Hematopoietic multipotent progenitor cell (in vitro differentiated cells): Measurements from ENCODE around the gene MARCKSL1. TPM values are rescaled to one million over a fixed set of nuclear protein-coding genes. Genes with fewer than 3 reads are reported as not detected.
A peak's percentile ranks its signal among the peaks of the same experiment; 100 is the strongest.
"Not testable (repeated sequence)": the region's sequence is repeated elsewhere in the genome, so short reads cannot be mapped to it uniquely, and the experiment has no call there.

Source experiments
- DNase-seq, 3 donors: peaks; one replicate each; pipeline ENCODE4 v3.0.0-alpha.2; 2011 to 2015; ENCODE audit warnings: low read depth in 2 of 3, low spot score in 2 of 3
- total RNA-seq: library from RNA; depleted of rRNA; stranded (reverse); fragments of >200 nt; gene quantifications from one replicate; pipeline ENCODE4 v1.2.3, GENCODE V29; 2012

Gene MARCKSL1
- 34.5 TPM for total RNA-seq

GRCh38 chr1:32335790-32336590, at the start of gene MARCKSL1:
MARCKSL1 (minus strand) TSS chr1:32336233; CDS start chr1:32336033, 200 bp downstream.
- DNase-seq = peak; percentile 73 to 81 (median 79)

- no peak for DNase-seq
These were observed 44.0 kb upstream of the MARCKSL1 start for GRCh38 chr1:32380057-32380456.

- DNase-seq = no peak
These were observed 41.6 kb upstream of the MARCKSL1 start for GRCh38 chr1:32377541-32378220.

- no peak for DNase-seq
These were observed 40.2 kb upstream of the MARCKSL1 start for GRCh38 chr1:32376199-32376598.

GRCh38 chr1:32373996-32374592, 38.1 kb upstream of the MARCKSL1 start:
- no peak for DNase-seq

GRCh38 chr1:32372149-32372756, 36.2 kb upstream of the MARCKSL1 start:
- DNase-seq = peak; percentile 36 to 88 (median 78)

- DNase-seq = no peak
These were observed 32.0 kb upstream of the MARCKSL1 start for GRCh38 chr1:32367912-32368635.

GRCh38 chr1:32365445-32365844, 29.4 kb upstream of the MARCKSL1 start:
- DNase-seq = no peak

- DNase-seq = no peak
These were observed 28.8 kb upstream of the MARCKSL1 start for GRCh38 chr1:32364836-32365235.

- DNase-seq = no peak
These were observed 27.7 kb upstream of the MARCKSL1 start for GRCh38 chr1:32363713-32364112.

- no peak for DNase-seq
These were observed 26.7 kb upstream of the MARCKSL1 start, which contains the start of the genes FAM229A and TSSK3 for GRCh38 chr1:32362474-32363313. FAM229A (minus strand) TSS chr1:32362485; CDS start chr1:32362091, 394 bp downstream. TSSK3 (plus strand) TSS chr1:32362539; CDS start chr1:32362702, 163 bp downstream.

- DNase-seq = peak in 2 of 3 donors; percentile 20 to 51
These were observed 25.8 kb upstream of the MARCKSL1 start for GRCh38 chr1:32361674-32362473.

- no peak for DNase-seq
These were observed 25.3 kb upstream of the MARCKSL1 start for GRCh38 chr1:32361308-32361673.

- no peak for DNase-seq
These were observed 22.4 kb upstream of the MARCKSL1 start for GRCh38 chr1:32358435-32358834.

- no peak for DNase-seq
These were observed 21.6 kb upstream of the MARCKSL1 start for GRCh38 chr1:32357614-32358013.

GRCh38 chr1:32356478-32356877, 20.4 kb upstream of the MARCKSL1 start:
- no peak for DNase-seq

- not testable (repeated sequence) for DNase-seq
These were observed 19.7 kb upstream of the MARCKSL1 start for GRCh38 chr1:32355778-32356177.

- DNase-seq = no peak
These were observed 18.0 kb upstream of the MARCKSL1 start for GRCh38 chr1:32353886-32354570.
